HG03064 (cell line): Measurements from ENCODE around the gene HSD17B8.

Source experiments
- ATAC-seq: cut with Tn5 transposase; IDR thresholded peaks from one replicate; pipeline ENCODE4 v1.9.1; 2021; ENCODE audit warnings: low read depth; ENCODE audit not compliant: unreplicated experiment

HSD17B8 gene

DNA sequence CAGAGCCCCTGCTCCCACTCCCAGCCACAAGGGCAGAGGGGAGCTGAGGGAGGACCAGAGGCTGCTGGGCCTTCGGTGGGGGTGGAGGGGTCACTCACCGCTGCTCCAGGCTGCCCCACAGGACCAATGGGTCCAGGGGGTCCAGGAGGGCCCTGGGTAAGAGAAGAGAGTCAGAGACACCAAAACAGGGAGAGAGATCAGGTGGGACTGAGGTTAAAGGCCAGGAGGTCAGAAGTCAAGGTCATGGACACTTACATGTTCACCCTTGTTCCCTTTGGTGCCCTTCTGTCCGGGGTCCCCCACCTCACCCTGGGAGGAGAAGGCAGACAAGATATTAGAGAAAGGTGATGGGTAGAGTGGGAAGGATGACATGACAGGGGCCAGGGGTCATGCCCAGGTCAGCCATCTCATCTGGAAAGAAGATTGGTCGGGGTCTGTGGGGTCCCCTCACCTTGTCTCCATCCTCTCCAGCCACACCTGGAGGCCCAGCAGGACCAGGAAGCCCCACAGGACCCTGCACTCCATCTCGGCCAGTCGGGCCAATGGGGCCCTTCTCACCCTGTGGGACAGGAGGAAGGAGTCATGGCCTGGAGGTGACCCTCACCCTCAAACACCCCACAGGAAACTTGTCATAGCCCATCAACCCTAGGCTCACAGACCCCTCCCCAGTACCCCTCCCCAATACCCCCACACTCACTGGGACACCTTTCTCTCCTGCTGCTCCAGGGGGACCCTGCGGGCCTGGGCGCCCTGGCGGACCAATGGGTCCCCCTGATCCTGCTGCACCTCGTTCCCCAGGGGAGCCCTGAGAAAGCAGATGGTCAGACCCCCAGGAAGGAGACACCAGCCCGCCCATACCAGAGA lies 33.2 kb upstream of the HSD17B8 start:
- ATAC-seq = no peak

DNA sequence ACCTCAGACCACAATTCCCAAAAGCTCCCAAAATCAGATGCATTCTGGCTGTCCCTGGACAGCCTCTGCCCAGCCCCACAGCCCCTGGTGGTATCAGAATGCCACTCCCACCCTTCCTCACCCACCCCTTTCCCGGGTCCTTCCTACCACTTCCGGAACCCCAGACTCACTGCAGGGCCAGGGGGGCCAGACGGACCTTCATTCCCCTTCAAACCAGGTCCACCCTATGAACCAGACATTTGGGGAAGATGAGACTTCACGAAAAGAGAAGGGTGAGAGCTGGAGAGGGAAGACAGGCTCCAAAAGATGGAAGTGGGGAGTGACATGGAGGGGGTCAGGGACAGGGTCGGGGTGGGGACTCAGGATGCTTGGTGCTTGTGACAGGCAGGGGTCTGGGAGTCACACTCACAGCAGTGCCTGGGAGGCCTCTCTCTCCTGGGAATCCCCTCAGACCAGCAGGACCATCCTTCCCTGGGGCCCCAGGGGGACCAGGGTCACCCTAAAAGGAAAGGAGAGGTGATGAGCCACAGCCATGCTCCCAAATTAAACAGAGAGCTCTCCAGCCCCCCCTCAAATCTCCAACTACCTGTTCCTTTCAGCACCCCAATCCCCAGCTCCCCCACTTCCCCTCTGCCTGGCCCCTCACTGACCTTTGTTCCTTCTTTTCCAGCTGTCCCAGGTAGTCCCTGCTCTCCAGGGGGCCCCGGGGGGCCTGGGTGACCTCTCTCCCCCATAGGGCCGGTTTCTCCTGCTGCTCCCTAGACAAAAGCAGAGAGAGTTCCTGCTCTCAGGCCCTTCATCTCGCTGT lies 32.4 kb upstream of the HSD17B8 start:
- no peak for ATAC-seq

DNA sequence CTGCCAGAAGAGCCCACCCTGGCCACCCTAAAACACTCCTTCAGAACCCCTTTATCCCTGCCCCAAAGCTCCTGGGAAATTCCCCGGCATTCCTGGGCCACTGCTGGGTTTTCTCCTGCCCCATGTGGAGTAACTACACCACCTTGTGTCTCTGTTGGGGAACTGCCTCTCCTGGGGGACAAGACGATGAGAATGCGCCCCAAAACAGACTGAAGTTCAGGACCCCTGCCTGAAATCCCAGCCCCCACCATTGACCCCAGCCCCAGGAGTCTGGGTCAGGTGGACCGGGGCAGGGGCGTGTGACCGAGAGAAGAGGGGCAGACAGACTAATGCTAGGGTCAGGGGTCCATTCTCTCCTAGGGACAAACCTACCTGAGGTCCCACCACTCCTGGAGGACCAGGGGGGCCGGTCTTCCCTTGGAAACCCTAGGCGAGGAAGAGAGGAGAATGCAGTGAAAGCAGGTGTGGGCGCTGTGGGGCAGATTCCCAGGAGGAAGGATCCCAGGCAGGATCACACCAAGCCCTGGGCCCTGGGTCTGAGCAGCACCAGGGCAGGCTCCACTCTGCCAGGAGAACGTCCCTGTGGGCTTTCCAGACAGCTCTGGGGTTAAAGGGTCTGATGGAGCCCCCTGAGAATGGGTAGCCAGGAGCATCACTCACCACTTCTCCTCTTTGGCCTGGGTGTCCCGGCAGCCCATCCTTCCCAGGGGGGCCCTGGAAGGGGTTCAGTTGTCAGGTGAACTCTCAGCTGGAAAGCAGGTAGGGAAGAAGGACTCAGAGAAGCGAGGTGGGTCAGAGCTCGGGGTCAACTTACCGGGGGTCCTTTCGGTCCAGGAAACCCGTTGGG lies 31.5 kb upstream of the HSD17B8 start:
- ATAC-seq = no peak

- no peak for ATAC-seq
Measured at GRCh38 chr6:33173535-33174180, 30.8 kb upstream of the HSD17B8 start.

GRCh38 chr6:33174784-33175183 lies 29.7 kb upstream of the HSD17B8 start:
- no peak for ATAC-seq

DNA sequence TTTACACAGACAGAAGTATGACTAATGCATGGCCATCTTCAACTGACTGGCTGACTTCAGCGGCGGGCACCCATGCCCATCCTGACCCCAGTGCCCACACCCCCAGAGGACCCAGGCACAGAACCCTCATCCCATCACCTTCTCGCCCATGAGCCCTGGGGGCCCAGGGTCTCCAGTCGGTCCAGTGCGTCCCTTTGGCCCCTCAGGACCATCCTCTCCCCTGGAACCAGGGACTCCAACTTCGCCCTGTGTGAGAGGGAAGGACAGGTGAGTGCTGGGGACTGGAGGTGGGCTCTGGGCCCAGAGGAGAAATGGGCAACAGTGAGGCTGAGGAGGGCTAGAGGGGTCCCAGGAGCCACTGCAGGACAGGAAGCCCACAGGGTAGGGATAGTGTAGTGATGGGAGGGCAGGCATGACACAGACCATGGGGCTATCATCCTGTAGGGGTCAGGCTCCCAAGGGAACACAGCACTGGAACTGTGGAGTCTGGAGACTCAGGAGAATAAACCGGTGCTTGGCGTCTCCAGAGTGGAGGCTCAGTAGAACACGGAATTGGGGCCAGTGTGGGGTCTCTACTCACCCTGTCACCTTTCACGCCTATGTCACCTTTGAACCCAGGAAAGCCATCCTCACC lies 28.9 kb upstream of the HSD17B8 start:
- no peak for ATAC-seq

DNA sequence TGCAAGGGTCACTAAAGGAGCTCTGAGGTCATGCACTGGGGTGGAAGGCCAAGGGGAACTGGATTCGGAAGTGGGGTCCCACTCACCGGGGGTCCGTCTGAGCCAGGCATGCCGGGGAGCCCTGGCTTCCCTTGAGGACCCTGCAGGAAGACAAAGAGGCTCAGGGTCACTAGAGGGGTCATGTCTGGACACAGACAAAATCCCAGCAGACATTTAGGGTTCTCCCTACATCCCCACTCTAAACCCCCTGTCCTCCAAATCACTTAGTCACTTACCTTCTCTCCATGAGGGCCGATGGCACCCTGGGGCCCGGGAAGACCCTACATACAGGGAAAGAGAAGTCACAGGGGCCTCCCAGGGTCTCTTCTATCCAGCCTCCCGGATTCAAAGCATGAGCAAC lies 27.5 kb upstream of the HSD17B8 start:
- no peak for ATAC-seq

DNA sequence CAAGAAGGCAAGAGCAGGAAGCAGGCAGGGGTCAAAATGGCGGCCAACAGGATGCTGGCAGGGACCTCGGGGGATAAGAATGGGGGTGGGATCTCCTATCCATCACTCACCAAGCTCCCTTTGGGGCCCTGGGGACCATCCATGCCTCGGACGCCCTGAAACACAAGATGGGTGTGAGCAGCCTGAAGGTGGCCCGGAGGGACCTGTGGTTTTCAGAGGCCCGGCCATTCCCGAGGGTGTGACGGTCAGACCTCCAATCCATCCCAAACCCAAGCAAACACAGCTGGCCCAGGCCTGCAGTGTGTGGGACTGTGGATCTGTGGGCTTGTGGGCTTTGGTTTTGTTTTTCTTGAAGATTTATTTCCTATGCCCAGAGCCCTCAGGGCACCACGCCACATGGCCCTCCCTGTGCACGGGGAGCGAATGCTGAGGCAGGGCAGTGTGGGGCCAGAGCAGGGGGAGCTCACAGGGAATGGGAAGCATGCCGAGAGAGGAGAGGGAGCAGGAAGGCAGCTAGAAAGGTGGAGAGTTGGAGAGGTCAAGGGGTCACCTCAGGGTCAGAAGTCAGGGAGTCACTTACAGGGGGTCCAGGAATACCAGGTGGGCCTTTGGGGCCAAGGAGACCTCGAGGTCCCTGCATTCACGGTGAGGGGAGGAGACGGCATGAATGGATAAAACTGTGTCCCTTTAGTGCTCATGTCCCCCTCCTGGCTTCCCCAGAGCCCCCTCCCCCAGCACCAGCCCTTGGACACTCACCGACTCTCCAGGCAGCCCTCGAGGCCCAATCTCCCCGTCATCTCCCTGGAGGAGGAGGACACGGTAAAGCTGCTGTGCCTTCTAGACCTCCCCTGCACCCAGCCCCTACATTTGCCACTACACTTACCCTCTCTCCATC lies 26.7 kb upstream of the HSD17B8 start:
- no peak for ATAC-seq

GRCh38 chr6:33178755-33179475 lies 25.5 kb upstream of the HSD17B8 start:
- ATAC-seq = no peak

DNA sequence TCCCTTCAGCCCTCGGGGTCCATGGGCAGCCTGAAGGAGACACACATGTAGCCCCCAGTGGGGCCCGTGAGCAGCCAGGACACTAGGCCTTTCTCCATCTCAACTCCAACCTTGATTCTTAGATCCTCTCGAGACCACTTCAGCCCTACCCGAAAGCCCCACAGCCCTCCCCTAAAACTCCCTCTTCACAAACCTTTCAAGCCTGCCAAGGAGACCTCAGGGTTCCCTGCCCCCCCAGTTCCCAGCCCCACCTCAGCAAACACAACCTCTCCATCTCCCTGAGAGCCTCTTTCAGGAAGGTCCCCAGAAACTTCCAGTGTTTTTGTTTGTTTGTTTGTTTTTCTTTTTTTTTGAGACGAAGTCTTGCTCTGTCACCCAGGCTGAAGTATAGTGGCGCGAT lies 23.3 kb upstream of the HSD17B8 start:
- no peak for ATAC-seq

DNA sequence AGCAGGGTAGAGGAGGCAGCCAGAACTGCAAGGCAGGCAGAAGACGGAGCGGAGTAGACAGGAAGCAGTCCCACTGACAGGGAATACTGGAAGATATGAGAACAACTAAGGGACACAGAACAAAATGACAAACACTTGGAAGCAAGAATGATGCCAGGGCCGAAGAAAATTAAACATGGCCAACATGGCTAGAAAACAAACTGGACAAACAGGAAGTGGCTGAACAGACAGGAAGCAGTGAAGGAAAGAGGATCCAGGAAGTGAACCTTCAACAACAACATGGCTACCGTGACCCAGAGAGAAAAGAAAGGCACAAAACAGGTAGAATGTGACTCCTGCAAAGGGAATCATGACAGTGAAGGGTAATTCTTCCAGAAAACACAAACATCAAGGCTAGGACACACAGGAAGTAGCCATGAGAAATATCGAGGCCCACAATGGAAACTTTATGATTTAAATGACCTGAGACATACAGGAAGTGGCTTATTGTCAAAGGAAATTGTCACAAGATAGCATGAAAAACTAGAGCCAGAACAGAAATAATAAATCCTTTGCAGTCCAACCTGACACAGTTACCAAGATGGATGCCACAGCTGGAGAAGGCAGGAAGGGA lies 21.3 kb upstream of the HSD17B8 start:
- ATAC-seq = no peak

- no peak for ATAC-seq
Measured at GRCh38 chr6:33185190-33185589, 19.3 kb upstream of the HSD17B8 start.

- ATAC-seq = no peak
Measured at GRCh38 chr6:33185654-33186187, 18.7 kb upstream of the HSD17B8 start.

GRCh38 chr6:33187809-33188208 lies 16.6 kb upstream of the HSD17B8 start:
- no peak for ATAC-seq

GRCh38 chr6:33189164-33189563 lies 15.3 kb upstream of the HSD17B8 start:
- no peak for ATAC-seq

- no peak for ATAC-seq
Measured at GRCh38 chr6:33189625-33190448, 14.6 kb upstream of the HSD17B8 start.
